ENCODE data around the gene RALGAPB. TPM values are rescaled to one million over a fixed set of nuclear protein-coding genes. Genes with fewer than 3 reads are reported as not detected.
"Not testable (repeated sequence)": the region's sequence is repeated elsewhere in the genome, so short reads cannot be mapped to it uniquely, and the experiment has no call there.

The RALGAPB gene
- 10 to 100 TPM; 37.1 to 44.4 TPM for total RNA-seq
- long read RNA-seq, full-length matches to known transcripts, result 1 of 16 reads
- long read RNA-seq, partial matches to known transcripts, result 10 of 16 reads
- long read RNA-seq, other reads (novel, unspliced or antisense), result 5 of 16 reads

DNA sequence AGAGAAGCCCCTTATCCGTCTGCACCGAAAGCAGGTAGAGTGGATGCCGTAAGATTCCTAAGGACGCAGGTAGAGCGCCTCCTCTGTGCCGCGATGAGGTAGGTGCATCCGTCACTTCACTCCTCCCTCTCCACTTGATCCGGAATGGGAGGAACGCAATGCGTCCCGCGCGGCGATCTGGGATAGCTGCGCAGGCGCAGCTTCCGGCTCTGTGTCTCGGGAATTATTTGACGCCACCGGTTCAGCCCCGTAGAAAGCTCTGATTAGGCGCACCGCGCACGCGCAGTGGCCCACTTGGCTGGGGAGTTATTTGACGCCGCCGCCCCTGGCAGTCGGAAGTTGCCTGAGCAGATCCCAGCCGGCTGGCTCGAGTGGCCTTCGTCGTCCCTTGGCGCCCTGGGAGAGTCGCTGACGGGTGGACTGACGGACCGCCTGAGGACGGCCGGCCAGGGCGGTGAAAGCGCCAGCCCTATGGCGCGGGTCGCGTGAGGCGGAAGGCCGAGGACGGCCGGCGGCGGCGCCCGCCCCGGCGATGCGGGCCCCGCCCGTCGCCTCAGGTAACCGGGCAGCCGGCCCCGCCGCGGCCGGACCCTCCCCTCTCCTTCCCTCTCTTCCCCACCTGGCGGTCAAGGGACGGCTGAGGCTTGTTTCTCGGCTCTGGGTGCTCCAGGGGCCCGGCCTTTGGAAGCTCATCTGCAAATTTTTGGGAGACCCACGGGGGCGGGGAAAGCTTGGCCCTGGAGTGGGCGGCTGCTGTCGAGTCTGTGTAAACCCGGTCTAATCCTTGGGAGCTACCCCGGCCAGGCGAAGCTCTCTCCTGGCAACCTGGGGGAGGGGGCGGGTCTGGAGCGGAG, at the start of gene RALGAPB:
Gene RALGAPB, plus strand, starts transcription at position 331 of the 854 bp plus-strand sequence. CDS start 15,590 bp downstream, outside the sequence.
- intact Hi-C loops (cut with DNase I, micrococcal nuclease), result no loop called here
- DNase-seq, result peak; percentile 98 to 99
- peak; percentile 94 for ATAC-seq

DNA sequence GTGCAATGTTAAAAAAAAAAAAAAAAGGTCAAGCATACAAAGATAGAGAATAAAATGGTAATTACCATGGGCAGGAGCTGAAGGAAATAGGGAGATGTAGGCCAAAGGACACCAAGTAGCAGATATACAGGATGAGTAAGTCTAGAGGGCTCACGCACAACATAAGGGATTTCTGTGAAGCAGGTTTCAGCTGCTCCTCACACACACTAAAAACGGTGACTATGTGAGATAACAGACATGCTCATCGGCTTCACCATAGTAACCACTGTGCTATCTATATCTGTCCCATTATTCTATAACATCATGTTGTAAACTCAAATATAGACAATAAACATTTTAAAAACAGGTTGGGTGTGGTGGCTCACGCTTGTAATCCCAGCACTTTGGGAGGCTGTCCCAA, 49.1 kb upstream of the RALGAPB start:
- intact Hi-C loops (cut with DNase I, micrococcal nuclease), result no loop called here
- ATAC-seq (no peak), DNase-seq (no peak)

GRCh38 chr20:38424401-38424800, 48.2 kb upstream of the RALGAPB start:
- ATAC-seq (no peak), DNase-seq (no peak)
- intact Hi-C loops (cut with DNase I, micrococcal nuclease), result no loop called here

GRCh38 chr20:38426006-38426897, 46.4 kb upstream of the RALGAPB start:
- intact Hi-C loops (cut with DNase I, micrococcal nuclease), result no loop called here
- no peak for ATAC-seq

DNA sequence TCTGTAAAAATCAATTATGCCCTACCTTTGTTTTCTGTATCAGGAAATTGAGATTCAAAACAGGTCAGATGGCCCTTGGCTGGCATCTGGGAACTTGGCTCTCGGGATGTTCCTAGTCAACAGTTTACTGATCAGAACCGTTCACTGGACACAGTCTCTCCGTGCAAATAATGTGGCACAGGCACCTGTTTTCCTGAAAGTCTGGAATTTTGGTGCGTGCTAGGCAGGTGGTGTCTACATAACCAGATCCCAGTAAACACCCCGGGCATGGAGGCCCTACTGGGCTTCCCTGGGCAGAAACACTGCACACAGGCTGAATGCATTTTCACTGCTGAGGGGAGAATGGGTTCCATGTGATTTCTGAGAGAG, 45.0 kb upstream of the RALGAPB start:
- DNase-seq (no peak), ATAC-seq (no peak)
- intact Hi-C loops (cut with DNase I, micrococcal nuclease), result no loop called here

More at GRCh38 chr20:38426006-38426897, 46.4 kb upstream of the RALGAPB start:
- DNase-seq, result no peak

GRCh38 chr20:38428800-38429199, 43.8 kb upstream of the RALGAPB start:
- ATAC-seq (no peak), DNase-seq (no peak)
- intact Hi-C loops (cut with DNase I, micrococcal nuclease), result no loop called here

DNA sequence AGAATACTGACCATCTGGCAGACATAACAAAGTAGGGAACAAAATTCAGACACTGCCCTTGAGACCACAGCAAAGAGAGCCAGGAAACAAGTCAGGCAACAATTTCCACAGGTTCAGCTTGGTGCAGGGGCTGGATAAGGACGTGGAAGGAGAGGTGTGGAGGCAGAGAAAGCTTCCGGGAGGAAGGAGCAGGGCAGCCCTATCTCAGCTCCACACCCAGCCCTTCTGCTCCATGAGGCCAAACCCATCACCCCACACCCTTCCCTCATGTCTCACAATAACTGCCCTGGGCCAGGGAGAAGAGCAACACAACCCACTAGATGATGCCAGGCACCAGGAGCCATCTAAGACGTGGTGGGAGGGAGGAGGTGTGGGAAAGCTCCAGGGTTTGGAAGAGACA, 43.3 kb upstream of the RALGAPB start:
- ATAC-seq (peak; percentile 7), DNase-seq (no peak)
- intact Hi-C loops (cut with DNase I, micrococcal nuclease), result no loop called here

DNA sequence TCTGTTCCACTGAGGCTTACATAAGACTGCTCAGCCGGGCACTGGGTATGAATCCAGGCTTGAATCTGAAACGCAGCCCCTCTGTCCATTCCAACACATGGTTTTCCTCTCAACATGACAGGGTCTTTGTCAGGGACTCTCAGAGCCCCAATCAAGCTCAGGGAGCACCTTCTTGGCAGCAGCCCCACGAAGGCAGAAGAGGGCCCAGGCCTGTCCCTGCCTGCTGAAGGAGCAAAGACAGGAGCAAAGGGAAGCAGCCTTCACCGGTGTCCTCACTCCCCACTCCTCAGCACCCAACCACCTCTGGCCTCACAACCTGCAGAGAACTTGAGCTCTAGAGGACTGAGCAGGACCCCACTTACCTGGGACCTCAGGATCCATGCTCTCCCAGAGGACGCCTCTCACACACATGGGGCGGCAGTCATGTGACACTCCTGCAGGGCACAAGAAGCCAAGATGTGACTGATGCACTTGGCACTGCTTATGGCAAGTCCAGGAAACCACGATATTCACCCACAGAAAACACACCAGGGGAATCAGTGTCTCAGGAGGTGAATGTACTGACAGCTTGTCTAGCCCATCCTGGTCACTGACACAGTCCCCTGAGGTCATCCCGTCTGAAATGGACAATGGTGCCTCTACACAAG, 41.8 kb upstream of the RALGAPB start:
- intact Hi-C loops (cut with DNase I, micrococcal nuclease), result no loop called here
- ATAC-seq, result no peak

GRCh38 chr20:38432292-38432691, 40.4 kb upstream of the RALGAPB start:
- DNase-seq (no peak), ATAC-seq (no peak)
- intact Hi-C loops (cut with DNase I, micrococcal nuclease), result no loop called here

More for the DNA sequence above, 41.8 kb upstream of the RALGAPB start:
- no peak for DNase-seq

DNA sequence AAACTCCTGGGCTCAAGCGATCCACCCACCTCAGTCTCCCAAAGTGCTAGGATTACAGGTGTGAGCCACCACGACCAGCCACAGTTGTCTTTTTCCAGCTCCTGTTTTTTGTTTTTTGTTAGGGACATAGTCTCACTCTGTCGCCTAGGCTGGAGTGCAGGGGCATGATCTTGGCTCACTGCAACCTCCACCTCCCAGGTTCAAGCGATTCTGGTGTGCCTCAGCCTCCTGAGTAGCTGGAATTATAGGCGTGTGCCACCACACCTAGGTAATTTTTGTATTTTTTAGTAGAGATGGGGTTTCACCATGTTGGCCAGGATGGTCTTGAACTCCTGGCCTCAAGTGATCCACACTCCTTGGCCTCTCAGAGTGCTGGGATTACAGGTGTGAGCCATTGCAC, 39.8 kb upstream of the RALGAPB start:
- intact Hi-C loops (cut with DNase I, micrococcal nuclease); DNase-seq; ATAC-seq: not testable (repeated sequence)

DNA sequence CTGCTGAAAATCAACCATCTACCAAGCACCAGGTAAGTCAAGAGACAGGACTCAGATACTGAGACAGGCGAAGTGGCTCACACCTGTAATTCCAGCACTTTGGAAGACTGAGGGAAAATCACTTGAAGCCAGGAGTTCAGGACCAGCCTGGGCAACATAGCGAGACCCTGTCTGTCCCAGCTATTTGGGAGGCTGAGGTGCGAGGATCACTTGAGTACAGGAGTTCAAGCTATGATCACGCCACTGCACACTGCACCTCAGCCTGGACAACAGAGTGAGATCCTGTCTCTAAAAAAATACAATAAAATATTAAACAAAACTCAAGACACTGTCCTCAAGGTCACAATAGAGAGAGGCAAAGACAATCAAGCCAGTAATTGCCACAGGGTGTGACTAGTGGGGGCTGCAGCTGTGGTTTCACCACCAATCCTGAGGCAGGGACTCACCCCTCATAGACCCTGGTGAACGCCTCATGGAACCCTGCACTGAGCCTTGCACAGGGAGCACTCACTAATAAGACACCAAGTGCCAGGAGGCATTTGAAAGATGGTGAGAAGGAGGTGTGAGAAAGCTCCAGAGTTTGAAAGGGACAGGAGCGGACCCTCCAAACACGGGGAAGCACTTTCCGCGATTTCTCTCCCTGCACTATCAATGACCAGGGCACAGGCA, 39.2 kb upstream of the RALGAPB start:
- ATAC-seq (no peak), DNase-seq (no peak)
- intact Hi-C loops (cut with DNase I, micrococcal nuclease), result no loop called here

DNA sequence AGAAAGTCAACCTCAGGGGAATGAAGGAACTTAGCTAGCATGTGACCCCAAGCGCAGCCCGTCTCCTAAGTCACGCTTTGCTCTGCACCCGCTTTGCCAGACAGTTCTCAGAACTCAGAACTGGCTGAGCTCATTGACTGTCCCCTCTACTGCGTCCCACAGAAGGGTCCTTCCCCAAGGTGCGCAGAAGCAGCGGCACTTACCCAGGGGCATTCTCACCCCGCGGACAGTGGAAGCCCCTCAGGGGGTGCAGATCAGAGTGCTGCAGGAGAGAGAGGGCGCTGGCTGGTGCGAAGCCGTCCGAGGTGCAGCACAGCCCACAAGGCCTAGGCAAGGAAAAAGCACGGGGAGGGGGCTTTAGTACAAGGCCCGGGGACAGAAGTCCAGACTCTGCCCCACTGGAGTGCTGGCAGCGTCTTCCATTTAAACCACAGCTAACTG, 38.3 kb upstream of the RALGAPB start:
- DNase-seq, result peak in 1 of 2 donors; percentile 30
- peak; percentile 52 for ATAC-seq
- intact Hi-C loops (cut with DNase I, micrococcal nuclease), result no loop called here

GRCh38 chr20:38434770-38435554, 37.7 kb upstream of the RALGAPB start, which contains the start of gene SNHG17:
TSS of gene SNHG17 (minus strand) at chr20:38435328.
- ATAC-seq, result peak; percentile 91
- DNase-seq, result peak; percentile 88 to 93
- intact Hi-C loops (cut with DNase I, micrococcal nuclease), result no loop called here

- intact Hi-C loops (cut with DNase I, micrococcal nuclease), result no loop called here
- DNase-seq (no peak), ATAC-seq (no peak)
Measured at GRCh38 chr20:38435555-38435939, 37.1 kb upstream of the RALGAPB start.

DNA sequence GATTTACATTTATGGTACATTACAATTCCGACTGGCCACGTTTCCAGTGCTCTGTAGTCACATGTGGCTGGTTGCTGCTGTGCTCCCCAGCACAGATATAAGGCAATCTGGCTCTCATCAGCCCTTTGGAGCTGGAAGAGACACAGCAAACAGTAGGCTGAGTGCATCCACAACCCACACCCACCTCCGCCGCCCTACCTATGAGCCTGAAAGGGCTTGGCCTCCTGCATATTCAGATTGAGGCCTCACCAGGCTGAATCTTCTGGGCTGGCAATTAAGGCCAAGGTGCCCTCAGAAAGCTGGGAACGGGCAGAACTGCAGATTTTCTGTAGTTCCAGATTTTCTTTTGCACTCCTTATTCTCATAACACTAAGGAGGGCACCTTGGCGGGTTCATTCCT, 34.8 kb upstream of the RALGAPB start:
- ATAC-seq (no peak), DNase-seq (no peak)
- intact Hi-C loops (cut with DNase I, micrococcal nuclease), result no loop called here

DNA sequence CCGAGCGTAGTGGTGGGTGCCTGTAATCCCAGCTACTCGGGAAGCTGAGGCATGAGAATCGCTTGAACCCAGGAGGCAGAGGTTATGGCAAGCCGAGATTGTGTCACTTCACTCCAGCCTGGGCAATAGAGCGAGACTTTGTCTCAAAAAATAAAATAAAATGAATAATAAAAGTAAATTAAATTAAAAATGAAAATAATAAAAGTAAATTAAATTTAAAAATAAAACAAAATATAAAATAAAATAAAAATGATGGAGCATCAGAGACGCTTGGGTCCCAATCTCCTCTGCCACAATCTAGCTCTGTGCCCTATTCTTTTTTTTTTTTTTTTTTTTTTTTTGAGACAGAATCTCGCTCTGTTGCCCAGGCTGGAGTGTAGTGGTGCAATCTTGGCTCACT, 31.5 kb upstream of the RALGAPB start:
- DNase-seq; intact Hi-C loops (cut with DNase I, micrococcal nuclease); ATAC-seq: not testable (repeated sequence)

DNA sequence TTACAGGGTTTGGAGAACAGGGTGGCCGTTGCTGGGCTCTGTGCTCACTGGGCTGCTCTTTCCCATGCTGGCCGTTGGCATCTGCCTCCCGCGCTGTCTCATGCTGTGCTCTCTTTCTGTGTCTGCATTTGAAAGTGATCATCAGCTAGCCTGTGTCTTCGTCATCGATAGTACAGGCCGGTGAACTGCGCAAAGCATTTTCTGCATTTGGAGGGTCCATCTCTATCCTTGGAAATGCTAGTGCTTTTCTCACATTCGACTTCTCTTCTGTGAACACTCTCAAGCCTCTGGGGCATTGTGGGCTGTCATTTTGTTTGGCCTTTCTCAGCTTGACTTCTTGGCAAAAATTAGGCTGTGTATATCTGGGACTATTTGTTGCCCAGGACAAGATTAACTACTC, 30.7 kb upstream of the RALGAPB start:
- no peak for DNase-seq
- ATAC-seq, result no peak
- intact Hi-C loops (cut with DNase I, micrococcal nuclease), result no loop called here

- intact Hi-C loops (cut with DNase I, micrococcal nuclease), result no loop called here
- ATAC-seq, result no peak
- DNase-seq, result no peak
Measured at GRCh38 chr20:38445381-38445796, 27.3 kb upstream of the RALGAPB start.

All from left colon (tissue), 2 donors.